Measurements from ENCODE around the gene SLC9A7. TPM values are rescaled to one million over a fixed set of nuclear protein-coding genes. Genes with fewer than 3 reads are reported as not detected.
A peak's percentile ranks its signal among the peaks of the same experiment; 100 is the strongest.
"Not testable (repeated sequence)": the region's sequence is repeated elsewhere in the genome, so short reads cannot be mapped to it uniquely, and the experiment has no call there.

Gene SLC9A7
- total RNA-seq, 1 experiment from 2014 or later: 74.3 TPM

- CTCF ChIA-PET: interaction anchor here (0.6 kb wide), 1 partner anchor 33 kb away, joined by 6 read pairs; the partner anchor contains the start of gene SLC9A7
- H3K36me3 ChIP-seq (ENCODE audit: low read depth, low read length): no peaks in the 10 kb centered on the region
- POLR2A ChIA-PET (ENCODE audit: unreplicated experiment): interaction anchor here (0.6 kb wide), 1 partner anchor 47 kb away, joined by 6 read pairs; no protein-coding TSS in a partner anchor
- H3K9ac ChIP-seq (ENCODE audit: low read length): peak overlapping the region; percentile 96
- H3K4me2 ChIP-seq (ENCODE audit: low read length): peak overlapping the region; percentile 83
- H3K27ac ChIP-seq (ENCODE audit: low read length): peak overlapping the region; percentile 100
- H3F3A ChIP-seq (ENCODE audit: low read length, unreplicated experiment): peaks cover 8% of the 10 kb centered on the region
- no peak overlapping the region for H2AFZ ChIP-seq (ENCODE audit: low read length)
- no peaks in the 10 kb centered on the region for H3K9me2 ChIP-seq (replicated peaks; ENCODE audit: low read length)
- BruUV-seq (replicated peaks): no TSS peak
- H3K4me1 ChIP-seq (ENCODE audit: insufficient read depth, low read length): peaks cover 43% of the 10 kb centered on the region
- intact Hi-C loops (cut with micrococcal nuclease): loop anchor here (1.0 kb wide), 2 partner anchors 22 to 33 kb away; partner anchors contain the start of gene SLC9A7
- no peaks in the 10 kb centered on the region for H3K79me2 ChIP-seq (ENCODE audit: low read length)
- ATAC-seq (peak; percentile 82), DNase-seq (peak; percentile 96)
- H3K27me3 ChIP-seq (ENCODE audit: low read length): no peaks in the 10 kb centered on the region
- no peaks in the 10 kb centered on the region for H3K9me3 ChIP-seq (ENCODE audit: low read length)
- TF ChIP-seq CTCF (conservative IDR thresholded peaks at IDR 0.05; ENCODE audit: low read depth, low read length) (no peak), EZH2 (IDR thresholded peaks at IDR 0.05; ENCODE audit: low read length, unreplicated experiment) (no peak), EZH2phosphoT487 (IDR thresholded peaks at IDR 0.05; ENCODE audit: borderline replicate concordance, low read length) (no peak)
- peak overlapping the region; percentile 55 for H3K4me3 ChIP-seq (ENCODE audit: low read length)
- H4K20me1 ChIP-seq (ENCODE audit: low read length): no peaks in the 10 kb centered on the region
Measured at GRCh38 chrX:46791927-46792809, 33.2 kb upstream of the SLC9A7 start.

- H2AFZ ChIP-seq (ENCODE audit: low read length): no peak overlapping the region
- no peak overlapping the region for H3K9ac ChIP-seq (ENCODE audit: low read length)
- H4K20me1 ChIP-seq (ENCODE audit: low read length): no peaks in the 10 kb centered on the region
- no peak overlapping the region for H3K27ac ChIP-seq (ENCODE audit: low read length)
- ATAC-seq (no peak), DNase-seq (no peak)
- ChIA-PET CTCF (no interaction called here), POLR2A (ENCODE audit: unreplicated experiment) (no interaction called here)
- H3K9me2 ChIP-seq (replicated peaks; ENCODE audit: low read length): no peaks in the 10 kb centered on the region
- no peaks in the 10 kb centered on the region for H3K79me2 ChIP-seq (ENCODE audit: low read length)
- no TSS peak for BruUV-seq (replicated peaks)
- H3F3A ChIP-seq (ENCODE audit: low read length, unreplicated experiment): peaks cover 8% of the 10 kb centered on the region
- peaks cover 34% of the 10 kb centered on the region for H3K4me1 ChIP-seq (ENCODE audit: insufficient read depth, low read length)
- intact Hi-C loops (cut with micrococcal nuclease): no loop called here
- no peaks in the 10 kb centered on the region for H3K9me3 ChIP-seq (ENCODE audit: low read length)
- TF ChIP-seq EZH2 (IDR thresholded peaks at IDR 0.05; ENCODE audit: low read length, unreplicated experiment): no peak
- no peak for TF ChIP-seq EZH2phosphoT487 (IDR thresholded peaks at IDR 0.05; ENCODE audit: borderline replicate concordance, low read length)
- TF ChIP-seq CTCF (conservative IDR thresholded peaks at IDR 0.05; ENCODE audit: low read depth, low read length): no peak
- H3K36me3 ChIP-seq (ENCODE audit: low read depth, low read length): no peaks in the 10 kb centered on the region
- H3K27me3 ChIP-seq (ENCODE audit: low read length): no peaks in the 10 kb centered on the region
- no peak overlapping the region for H3K4me3 ChIP-seq (ENCODE audit: low read length)
- H3K4me2 ChIP-seq (ENCODE audit: low read length): no peak overlapping the region
Measured at GRCh38 chrX:46788902-46789301, 30.0 kb upstream of the SLC9A7 start.

GRCh38 chrX:46784437-46784836 is 25.5 kb upstream of the SLC9A7 start:
- POLR2A ChIA-PET (ENCODE audit: unreplicated experiment); H3K4me1 ChIP-seq (ENCODE audit: insufficient read depth, low read length); H3K36me3 ChIP-seq (ENCODE audit: low read depth, low read length); H3K4me3 ChIP-seq (ENCODE audit: low read length); CTCF ChIA-PET; H3K27me3 ChIP-seq (ENCODE audit: low read length); ATAC-seq; H3K4me2 ChIP-seq (ENCODE audit: low read length); H2AFZ ChIP-seq (ENCODE audit: low read length); H4K20me1 ChIP-seq (ENCODE audit: low read length); DNase-seq; H3F3A ChIP-seq (ENCODE audit: low read length, unreplicated experiment); H3K9ac ChIP-seq (ENCODE audit: low read length); H3K9me2 ChIP-seq (replicated peaks; ENCODE audit: low read length); intact Hi-C loops (cut with micrococcal nuclease); BruUV-seq (replicated peaks); H3K27ac ChIP-seq (ENCODE audit: low read length); H3K9me3 ChIP-seq (ENCODE audit: low read length); H3K79me2 ChIP-seq (ENCODE audit: low read length): not testable (repeated sequence)

Measured in PC-3 (cell line).